Lower leg skin (tissue), 4 donors: ENCODE results near the gene PCDHGA8. TPM values are rescaled to one million over a fixed set of nuclear protein-coding genes. Genes with fewer than 3 reads are reported as not detected.

ENCODE experiments used
- DNase-seq, 2 donors: peaks; one replicate each; pipeline ENCODE4 v3.0.0-alpha.2; 2019; ENCODE audit warnings: low spot score in 2 of 2
- H3K4me3 ChIP-seq: fragments of 200-600 bp; sonication (generic); 2 replicates; pipeline ENCODE4 v1.5.1; 2017; ENCODE audit warnings: mild to moderate bottlenecking, low read depth; ENCODE audit not compliant: poor library complexity, severe bottlenecking
- CTCF ChIP-seq, 3 donors: fragments of 450-650 bp; IDR thresholded peaks; one replicate each; pipeline ENCODE4 v1.5.1; 2016; ENCODE audit warnings: antibody characterized with exemption in 3 of 3, mild to moderate bottlenecking in 3 of 3, moderate library complexity in 2 of 3
- POLR2A ChIP-seq, 2 donors: fragments of 450-650 bp; IDR thresholded peaks; one replicate each; pipeline ENCODE4 v1.6.1; 2016 to 2017; ENCODE audit warnings: antibody characterized with exemption in 2 of 2, mild to moderate bottlenecking in 1 of 2, moderate library complexity in 1 of 2
- WGBS, 2 donors: methylation state at CpG; one replicate each; pipeline ENCODE4 v1.1.5; 2018; 5-methylcytosine and 5-hydroxymethylcytosine counted together
- intact Hi-C: fragments of 100-400 bp; cut with DNase I; formaldehyde crosslinking; loops from one replicate; pipeline ENCODE4 v1.15.0; 2023; ENCODE audit warnings: low total_unique reads
- total RNA-seq, 4 donors: library from RNA; depleted of rRNA; stranded (reverse); fragments of >200 nt; gene quantifications; one replicate each; pipeline ENCODE4 v1.1.0, GENCODE V29; 2016

The PCDHGA8 gene
- total RNA-seq, 4 donors from 2014 or later: 0.97 to 2.2 (median 1.6) TPM

GRCh38 chr5:141439411-141440141, 47.1 kb downstream of the PCDHGA8 start:
- WGBS, 2 donors: 69 to 72% methylated on average over 10 of the region's 10 CpGs
- no peak for TF ChIP-seq CTCF (IDR thresholded peaks at IDR 0.05)
- no peak for TF ChIP-seq POLR2A (IDR thresholded peaks at IDR 0.05)

GRCh38 chr5:141440341-141440740, 47.9 kb downstream of the PCDHGA8 start:
- H3K4me3 ChIP-seq: no peak overlapping the region
- no peak for TF ChIP-seq POLR2A (IDR thresholded peaks at IDR 0.05)
- intact Hi-C loops: no loop called here
- 92 to 95% methylated on average over 9 of the region's 9 CpGs for WGBS, 2 donors
- no peak for DNase-seq

More at GRCh38 chr5:141439411-141440141, 47.1 kb downstream of the PCDHGA8 start:
- intact Hi-C loops: no loop called here
- H3K4me3 ChIP-seq: no peak overlapping the region
- no peak for DNase-seq

- DNase-seq: no peak
- intact Hi-C loops: no loop called here
- no peak overlapping the region for H3K4me3 ChIP-seq
- no peak for TF ChIP-seq CTCF (IDR thresholded peaks at IDR 0.05)
- TF ChIP-seq POLR2A (IDR thresholded peaks at IDR 0.05): no peak
- WGBS, 2 donors: 54% methylated on average over 42 to 50 of the region's 50 CpGs
These were observed 49.2 kb downstream of the PCDHGA8 start for GRCh38 chr5:141441571-141442170.

Other genes starting within 250 kb of the PCDHGA8 start
- gene PCDHB6, start 242.6 kb upstream of the PCDHGA8 start, total RNA-seq: 1 to 10 TPM in 2 of 4 donors, under 1 TPM in 1, not detected in 1; 0.93 to 1.3 (median 1.3) TPM
- 1 to 10 TPM in 1 of 4 donors, under 1 TPM in 3; 0.49 to 1.1 (median 0.58) TPM for gene PCDHB7, start 220.0 kb upstream of the PCDHGA8 start, total RNA-seq
- 1 to 10 TPM in 2 of 4 donors, under 1 TPM in 2; 0.10 to 1.2 (median 0.76) TPM for gene PCDHB8, start 214.8 kb upstream of the PCDHGA8 start, total RNA-seq
- 1 to 10 TPM in 3 of 4 donors, under 1 TPM in 1; 0.55 to 3.2 (median 1.9) TPM for gene PCDHB16, start 210.2 kb upstream of the PCDHGA8 start, total RNA-seq
- 1 to 10 TPM in 2 of 4 donors, under 1 TPM in 2; 0.38 to 2.2 (median 1.2) TPM for gene PCDHB9, start 205.5 kb upstream of the PCDHGA8 start, total RNA-seq
- gene PCDHB10, start 200.3 kb upstream of the PCDHGA8 start, total RNA-seq: 1 to 10 TPM in 2 of 4 donors, under 1 TPM in 2; 0.19 to 1.5 (median 0.76) TPM
- gene PCDHB11, start 193.0 kb upstream of the PCDHGA8 start, total RNA-seq: 1 to 10 TPM in 3 of 4 donors, under 1 TPM in 1; 0.63 to 1.7 (median 1.4) TPM
- gene PCDHB12, start 183.9 kb upstream of the PCDHGA8 start, total RNA-seq: 1 to 10 TPM in 2 of 4 donors, under 1 TPM in 1, not detected in 1; 0.49 to 3.2 (median 2.3) TPM
- 1 to 10 TPM; 3.3 to 9.0 (median 5.0) TPM for gene PCDHB13, start 178.7 kb upstream of the PCDHGA8 start, total RNA-seq
- 1 to 10 TPM; 5.4 to 7.5 (median 6.2) TPM for gene PCDHB14, start 169.3 kb upstream of the PCDHGA8 start, total RNA-seq
- 1 to 10 TPM in 3 of 4 donors, under 1 TPM in 1; 0.46 to 2.0 (median 1.4) TPM for gene PCDHB15, start 147.2 kb upstream of the PCDHGA8 start, total RNA-seq
- gene SLC25A2, start 88.6 kb upstream of the PCDHGA8 start, total RNA-seq: 1 to 10 TPM in 1 of 4 donors, under 1 TPM in 2, not detected in 1; 0.66 to 5.0 (median 0.67) TPM
- 10 to 100 TPM; 46.9 to 76.0 (median 64.9) TPM for gene TAF7, start 71.8 kb upstream of the PCDHGA8 start, total RNA-seq
- gene PCDHGA1, start 62.1 kb upstream of the PCDHGA8 start, total RNA-seq: under 1 TPM in 3 of 4 donors, not detected in 1; 0.52 to 0.54 (median 0.53) TPM
- gene PCDHGA2, start 53.9 kb upstream of the PCDHGA8 start, total RNA-seq: 1 to 10 TPM; 1.4 to 5.3 (median 1.9) TPM
- 1 to 10 TPM; 1.0 to 3.5 (median 2.9) TPM for gene PCDHGA3, start 48.8 kb upstream of the PCDHGA8 start, total RNA-seq
- gene PCDHGB1, start 42.5 kb upstream of the PCDHGA8 start, total RNA-seq: 1 to 10 TPM in 3 of 4 donors, under 1 TPM in 1; 0.30 to 1.3 (median 1.1) TPM
- 1 to 10 TPM in 3 of 4 donors, under 1 TPM in 1; 0.25 to 4.3 (median 2.4) TPM for gene PCDHGA4, start 37.6 kb upstream of the PCDHGA8 start, total RNA-seq
- gene PCDHGB2, start 32.6 kb upstream of the PCDHGA8 start, total RNA-seq: 1 to 10 TPM; 2.1 to 4.0 (median 2.6) TPM
- gene PCDHGA5, start 28.5 kb upstream of the PCDHGA8 start, total RNA-seq: 1 to 10 TPM in 3 of 4 donors, under 1 TPM in 1; 0.51 to 3.4 (median 1.6) TPM
- 1 to 10 TPM; 3.0 to 7.9 (median 4.8) TPM for gene PCDHGB3, start 22.4 kb upstream of the PCDHGA8 start, total RNA-seq
- gene PCDHGA6, start 18.7 kb upstream of the PCDHGA8 start, total RNA-seq: 1 to 10 TPM; 2.5 to 3.7 (median 3.6) TPM
- 1 to 10 TPM; 2.2 to 2.5 (median 2.5) TPM for gene PCDHGA7, start 9.9 kb upstream of the PCDHGA8 start, total RNA-seq
- gene PCDHGB4, start 4.9 kb upstream of the PCDHGA8 start, total RNA-seq: 1 to 10 TPM; 5.2 to 8.9 (median 8.4) TPM
- 10 to 100 TPM; 12.3 to 17.6 (median 14.6) TPM for gene PCDHGB5, start 5.3 kb downstream of the PCDHGA8 start, total RNA-seq
- 1 to 10 TPM; 5.6 to 8.2 (median 6.3) TPM for gene PCDHGA9, start 10.1 kb downstream of the PCDHGA8 start, total RNA-seq
- 1 to 10 TPM; 4.4 to 7.4 (median 6.6) TPM for gene PCDHGB6, start 15.4 kb downstream of the PCDHGA8 start, total RNA-seq
- gene PCDHGA10, start 20.4 kb downstream of the PCDHGA8 start, total RNA-seq: 10 to 100 TPM in 1 of 4 donors, 1 to 10 TPM in 3; 6.8 to 11.7 (median 8.3) TPM
- gene PCDHGB7, start 25.0 kb downstream of the PCDHGA8 start, total RNA-seq: 10 to 100 TPM in 2 of 4 donors, 1 to 10 TPM in 2; 8.0 to 11.3 (median 10.1) TPM
- 1 to 10 TPM; 3.2 to 6.9 (median 3.7) TPM for gene PCDHGA11, start 28.4 kb downstream of the PCDHGA8 start, total RNA-seq
- gene PCDHGA12, start 37.9 kb downstream of the PCDHGA8 start, total RNA-seq: 1 to 10 TPM; 3.4 to 9.1 (median 6.3) TPM
- 10 to 100 TPM; 45.5 to 80.8 (median 49.7) TPM for gene PCDHGC3, start 83.3 kb downstream of the PCDHGA8 start, total RNA-seq
- gene PCDHGC4, start 92.4 kb downstream of the PCDHGA8 start, total RNA-seq: 10 to 100 TPM in 1 of 4 donors, 1 to 10 TPM in 3; 1.2 to 34.5 (median 2.2) TPM
- 1 to 10 TPM; 1.1 to 1.7 (median 1.7) TPM for gene PCDHGC5, start 96.4 kb downstream of the PCDHGA8 start, total RNA-seq
- 100 to 1,000 TPM in 1 of 4 donors, 10 to 100 TPM in 3; 64.9 to 101 (median 88.7) TPM for gene DIAPH1, start 226.4 kb downstream of the PCDHGA8 start, total RNA-seq
- gene HDAC3, start 244.2 kb downstream of the PCDHGA8 start, total RNA-seq: 10 to 100 TPM; 49.4 to 66.4 (median 52.7) TPM
- gene RELL2, start 244.4 kb downstream of the PCDHGA8 start, total RNA-seq: 10 to 100 TPM in 2 of 4 donors, 1 to 10 TPM in 2; 5.9 to 11.4 (median 9.0) TPM